Central memory CD8-positive, alpha-beta T cell (primary cell): ENCODE measurements around the gene BCL2.

Source experiments
- ATAC-seq: fragments of 150-1000 bp; cut with Tn5 transposase; replicated peaks from 2 replicates; pipeline ENCODE4 v1.10.0; 2022; ENCODE audit warnings: mild to moderate bottlenecking, moderate FRiP score, moderate number of reproducible peaks; ENCODE audit not compliant: poor library complexity, severe bottlenecking; ENCODE audit errors: extremely low read depth
- DNase-seq, 2 donors: peaks; one replicate each; pipeline ENCODE4 v3.0.0; 2021; ENCODE audit warnings: low spot score in 2 of 2
- H3K27ac Mint-ChIP-seq: one replicate; pipeline ENCODE4 v1.8.0; 2022; ENCODE audit warnings: low read depth, mild to moderate bottlenecking, moderate library complexity, mixed read lengths
- H3K27me3 Mint-ChIP-seq: one replicate; pipeline ENCODE4 v1.8.0; 2022; ENCODE audit warnings: mixed read lengths
- H3K36me3 Mint-ChIP-seq: one replicate; pipeline ENCODE4 v1.8.0; 2022; ENCODE audit warnings: mild to moderate bottlenecking, moderate library complexity, mixed read lengths; ENCODE audit not compliant: insufficient read depth
- H3K4me1 Mint-ChIP-seq: one replicate; pipeline ENCODE4 v1.8.0; 2022; ENCODE audit warnings: mixed read lengths
- H3K4me3 Mint-ChIP-seq: one replicate; pipeline ENCODE4 v1.8.0; 2022; ENCODE audit warnings: mild to moderate bottlenecking, moderate library complexity, mixed read lengths
- H3K9me3 Mint-ChIP-seq: one replicate; pipeline ENCODE4 v1.8.0; 2022; ENCODE audit warnings: mixed read lengths

BCL2 gene

DNA sequence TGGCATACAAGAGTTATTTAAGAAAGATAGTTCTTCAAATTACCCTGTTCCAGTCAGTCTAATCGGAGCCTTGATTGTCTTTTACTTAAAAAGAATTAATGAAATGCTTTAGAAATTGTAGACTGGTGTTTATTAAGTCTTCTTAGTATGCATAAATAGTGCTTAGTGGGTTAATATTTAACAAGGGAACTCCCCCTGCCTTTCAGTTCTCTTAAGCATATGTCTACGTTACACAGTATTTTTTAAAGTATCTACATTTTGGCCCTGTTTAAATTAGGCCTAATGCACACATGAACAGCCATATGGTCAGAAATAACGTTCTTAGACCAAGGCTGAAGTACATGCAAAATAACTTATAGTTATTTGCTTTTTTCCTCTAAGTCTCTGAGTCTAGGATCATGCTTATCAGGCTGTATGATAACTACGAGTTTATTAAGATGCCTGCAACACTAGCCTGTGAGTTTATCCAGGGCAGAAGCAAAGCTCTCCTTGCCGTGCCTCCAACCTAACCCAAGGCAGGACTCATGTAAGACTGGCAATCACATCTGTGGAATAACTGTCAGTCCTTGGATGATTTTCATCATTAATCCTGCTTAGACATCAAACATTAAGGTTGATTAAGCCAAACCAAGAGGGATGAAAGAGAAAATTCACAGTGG lies 6.7 kb downstream of the BCL2 start:
- Mint-ChIP-seq H3K27ac (no peak overlapping the region), H3K36me3 (peaks cover 10% of the 10 kb centered on the region), H3K4me1 (peaks cover 85% of the 10 kb centered on the region), H3K27me3 (no peaks in the 10 kb centered on the region), H3K9me3 (no peaks in the 10 kb centered on the region), H3K4me3 (no peak overlapping the region)
- ATAC-seq: no peak
- no peak for DNase-seq

DNA sequence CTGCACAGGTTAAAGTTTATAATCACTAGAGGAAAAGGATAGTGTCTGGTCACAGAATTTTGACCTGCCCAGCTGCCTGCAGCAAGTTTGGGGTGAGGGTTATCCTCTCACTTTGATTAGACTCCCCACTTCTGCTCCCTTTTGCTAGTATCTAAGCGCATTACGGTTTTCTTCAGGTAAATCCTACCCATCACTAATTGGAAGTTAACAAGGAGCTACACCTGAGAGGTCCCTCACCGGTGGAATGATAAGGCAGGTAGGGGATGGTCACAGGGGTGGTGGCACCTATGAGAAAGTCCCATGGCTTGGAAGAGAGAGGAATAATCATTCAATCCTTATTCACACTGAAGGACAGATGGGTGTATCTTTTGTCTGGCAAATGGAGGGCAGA lies 7.6 kb downstream of the BCL2 start:
- Mint-ChIP-seq H3K36me3 (peaks cover 8% of the 10 kb centered on the region), H3K27me3 (no peaks in the 10 kb centered on the region), H3K27ac (no peak overlapping the region), H3K9me3 (no peaks in the 10 kb centered on the region), H3K4me3 (no peak overlapping the region), H3K4me1 (peaks cover 83% of the 10 kb centered on the region)
- ATAC-seq (no peak), DNase-seq (no peak)

DNA sequence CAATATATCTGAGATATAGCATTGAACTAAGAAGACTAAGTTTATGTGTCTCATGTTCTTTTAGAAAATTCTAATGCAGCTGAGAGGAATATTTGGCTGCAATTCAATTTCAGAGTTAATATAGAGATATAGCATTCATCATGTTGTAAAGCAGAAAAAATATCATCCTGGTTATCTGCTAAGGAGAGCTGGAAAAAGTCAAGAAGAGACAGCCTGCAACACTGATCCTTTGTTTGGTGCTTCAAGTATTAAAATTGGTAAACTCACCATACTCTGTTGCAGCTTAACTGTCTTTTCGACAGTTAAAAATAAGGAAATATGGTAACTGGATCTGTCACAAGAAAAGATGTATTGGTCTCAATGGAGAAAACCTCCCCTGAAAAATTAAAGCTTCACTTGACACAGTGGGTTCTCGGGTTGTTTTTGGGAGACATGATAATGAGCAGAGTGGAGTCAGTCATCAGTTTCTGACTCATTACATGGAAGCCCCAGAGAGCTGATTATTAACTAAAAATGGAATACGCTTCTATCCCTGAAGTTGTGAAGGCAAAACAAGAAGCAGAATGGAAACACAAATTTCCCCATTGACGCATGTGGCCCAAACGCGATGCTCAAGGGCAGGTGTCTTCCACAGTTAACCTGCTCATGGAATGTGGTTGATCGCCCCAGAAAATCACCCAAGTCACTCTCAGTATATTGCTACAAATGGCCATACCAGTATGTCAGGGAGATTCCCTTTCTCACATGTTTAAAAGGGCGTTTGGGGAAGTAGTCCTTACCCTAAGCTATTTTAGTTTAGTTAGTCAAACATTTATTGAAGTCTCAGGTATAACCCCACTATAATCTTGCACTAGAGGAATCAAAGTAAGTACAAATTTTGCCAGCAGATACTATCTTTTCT lies 8.2 kb downstream of the BCL2 start:
- no peaks in the 10 kb centered on the region for H3K27me3 Mint-ChIP-seq
- H3K4me3 Mint-ChIP-seq: no peak overlapping the region
- ATAC-seq (no peak), DNase-seq (no peak)
- peak overlapping the region; percentile 52 for H3K27ac Mint-ChIP-seq
- H3K36me3 Mint-ChIP-seq: peaks cover 8% of the 10 kb centered on the region
- H3K4me1 Mint-ChIP-seq: peaks cover 86% of the 10 kb centered on the region
- H3K9me3 Mint-ChIP-seq: no peaks in the 10 kb centered on the region

DNA sequence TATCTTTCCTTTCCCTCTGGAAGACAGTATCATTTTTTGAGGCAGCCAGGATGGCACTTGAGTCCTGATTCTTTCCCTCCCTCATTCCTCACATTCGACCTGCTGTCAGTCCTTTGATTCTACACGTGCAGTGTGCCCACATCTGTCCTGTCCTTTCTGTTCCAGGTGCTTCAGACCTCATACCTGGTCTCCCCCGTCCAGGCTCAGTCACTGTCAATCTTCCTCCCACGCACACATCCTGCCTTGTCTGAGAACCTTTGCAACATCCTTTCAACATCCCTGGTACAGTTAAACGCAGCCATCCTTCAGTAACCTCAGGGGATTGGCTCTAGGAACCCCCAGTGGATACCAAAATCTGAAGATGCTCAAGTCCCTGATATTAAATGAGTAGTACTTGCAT lies 10.1 kb downstream of the BCL2 start:
- Mint-ChIP-seq H3K9me3 (no peaks in the 10 kb centered on the region), H3K36me3 (peaks cover 3% of the 10 kb centered on the region), H3K4me3 (no peak overlapping the region), H3K4me1 (peaks cover 74% of the 10 kb centered on the region), H3K27me3 (no peaks in the 10 kb centered on the region), H3K27ac (peak overlapping the region; percentile 39)
- peak; percentile 59 for ATAC-seq
- no peak for DNase-seq

DNA sequence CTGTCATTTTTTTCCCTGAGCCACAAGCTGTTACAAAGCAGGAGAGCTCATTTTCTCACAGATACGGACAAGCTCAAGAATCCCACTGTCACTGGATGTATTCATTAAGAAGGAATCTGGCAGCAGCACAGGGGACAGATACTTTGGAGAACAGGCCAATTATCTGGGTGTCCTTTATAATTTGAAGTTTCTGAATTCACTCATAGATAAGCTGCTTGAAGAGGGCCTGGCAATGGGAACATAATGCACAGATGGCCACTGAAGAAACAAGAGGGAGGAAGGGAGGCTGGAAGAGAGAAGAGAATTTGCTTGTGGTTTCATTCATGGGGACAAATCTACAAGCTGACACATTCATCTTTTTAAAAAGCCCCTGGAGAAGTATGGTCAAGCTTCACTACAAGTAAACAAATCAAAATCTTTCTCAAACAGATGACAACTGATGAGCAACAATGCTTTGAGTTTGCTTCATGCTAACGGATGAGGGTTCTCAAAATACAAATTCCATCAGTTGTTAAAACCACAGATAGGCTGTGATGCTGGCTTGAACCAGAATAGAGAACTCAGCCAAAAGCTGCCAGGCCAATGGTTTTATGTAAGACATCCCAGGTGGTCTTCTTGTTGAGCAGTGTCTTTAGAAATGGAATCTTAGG lies 11.9 kb downstream of the BCL2 start:
- peaks cover 70% of the 10 kb centered on the region for H3K4me1 Mint-ChIP-seq
- ATAC-seq: no peak
- no peaks in the 10 kb centered on the region for H3K27me3 Mint-ChIP-seq
- H3K9me3 Mint-ChIP-seq: no peaks in the 10 kb centered on the region
- H3K36me3 Mint-ChIP-seq: peaks cover 3% of the 10 kb centered on the region
- DNase-seq: no peak
- peak overlapping the region; percentile 38 for H3K27ac Mint-ChIP-seq
- H3K4me3 Mint-ChIP-seq: no peak overlapping the region

DNA sequence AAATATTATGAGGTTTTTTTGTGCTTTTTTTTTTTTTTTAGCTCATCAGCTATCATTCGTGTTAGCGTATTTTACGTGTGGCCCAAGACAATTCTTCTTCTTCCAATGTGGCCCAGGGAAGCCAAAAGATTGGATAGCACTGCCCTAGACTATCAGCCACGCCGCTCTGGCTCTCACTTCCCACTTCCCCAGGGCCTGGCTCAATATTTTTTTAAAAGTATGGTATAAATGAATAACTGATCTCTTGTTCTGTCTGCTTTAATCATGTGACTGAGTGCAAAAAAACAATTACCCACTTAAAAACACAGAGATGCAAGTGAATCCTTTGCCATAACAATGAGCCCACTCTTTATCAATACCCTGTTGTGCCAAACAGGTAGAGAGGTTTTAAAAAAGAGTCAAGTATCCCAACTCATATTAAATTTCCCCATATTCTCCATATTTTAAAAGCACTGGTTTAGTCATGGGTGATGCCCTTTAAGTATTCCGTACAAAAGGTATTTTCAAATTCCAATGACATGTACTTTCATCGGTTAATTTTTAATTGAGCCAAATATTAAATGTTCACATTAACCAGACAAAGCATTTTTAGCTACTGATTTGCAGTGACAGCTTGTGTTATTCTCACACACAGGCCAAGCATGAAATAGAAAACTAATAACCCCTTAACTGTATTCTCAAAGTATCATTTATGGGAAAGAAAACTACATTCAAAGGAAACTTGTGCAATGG lies 12.6 kb downstream of the BCL2 start:
- peak overlapping the region; percentile 56 for H3K27ac Mint-ChIP-seq
- no peak for ATAC-seq
- peaks cover 5% of the 10 kb centered on the region for H3K36me3 Mint-ChIP-seq

DNA sequence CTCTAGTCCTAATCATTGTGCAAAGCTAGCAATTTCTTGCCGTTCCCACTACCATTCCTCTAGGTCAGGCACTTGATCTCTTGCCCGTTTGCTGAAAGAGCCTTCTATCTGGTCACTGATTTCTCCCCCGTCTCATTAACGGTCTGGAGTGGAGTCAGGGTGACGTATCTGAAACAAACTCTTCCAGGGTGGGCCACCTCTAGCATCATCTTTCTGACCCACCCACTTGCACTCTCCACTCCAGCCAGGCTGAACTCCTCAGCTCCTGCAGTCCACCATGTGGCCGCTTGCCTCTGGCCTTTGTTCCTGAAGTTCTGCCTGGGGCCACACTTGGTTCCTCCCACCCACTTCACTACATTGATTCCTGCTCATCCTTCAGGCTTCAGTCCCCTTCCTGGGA lies 13.3 kb downstream of the BCL2 start:
- Mint-ChIP-seq H3K4me1 (peaks cover 74% of the 10 kb centered on the region), H3K9me3 (no peaks in the 10 kb centered on the region), H3K27me3 (no peaks in the 10 kb centered on the region), H3K36me3 (peaks cover 6% of the 10 kb centered on the region), H3K27ac (peak overlapping the region; percentile 56), H3K4me3 (no peak overlapping the region)
- DNase-seq: no peak
- ATAC-seq: no peak

More for the DNA sequence above, 12.6 kb downstream of the BCL2 start:
- Mint-ChIP-seq H3K9me3 (no peaks in the 10 kb centered on the region), H3K4me3 (no peak overlapping the region), H3K27me3 (no peaks in the 10 kb centered on the region), H3K4me1 (peaks cover 71% of the 10 kb centered on the region)
- DNase-seq: no peak

DNA sequence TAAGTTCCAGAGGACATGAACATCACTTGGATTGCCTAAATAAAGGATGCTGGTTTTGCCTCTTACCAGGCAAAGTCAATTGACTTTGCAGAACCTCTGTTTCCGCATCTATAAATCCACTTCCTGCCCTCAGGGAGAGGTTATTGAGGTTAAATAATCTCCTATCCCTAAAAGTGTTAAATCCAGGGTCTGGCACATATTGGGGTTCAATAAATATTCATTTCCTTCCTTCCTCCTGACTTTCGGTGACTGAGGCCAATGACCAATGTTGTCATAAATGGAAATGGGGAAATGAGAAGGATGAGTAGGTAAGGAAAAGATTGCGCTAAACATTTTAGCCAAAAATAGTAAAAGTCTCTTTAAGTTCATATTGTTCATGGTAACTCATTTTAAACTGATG lies 16.0 kb downstream of the BCL2 start:
- Mint-ChIP-seq H3K27ac (peak overlapping the region; percentile 92), H3K4me3 (no peak overlapping the region), H3K36me3 (peaks cover 14% of the 10 kb centered on the region)

DNA sequence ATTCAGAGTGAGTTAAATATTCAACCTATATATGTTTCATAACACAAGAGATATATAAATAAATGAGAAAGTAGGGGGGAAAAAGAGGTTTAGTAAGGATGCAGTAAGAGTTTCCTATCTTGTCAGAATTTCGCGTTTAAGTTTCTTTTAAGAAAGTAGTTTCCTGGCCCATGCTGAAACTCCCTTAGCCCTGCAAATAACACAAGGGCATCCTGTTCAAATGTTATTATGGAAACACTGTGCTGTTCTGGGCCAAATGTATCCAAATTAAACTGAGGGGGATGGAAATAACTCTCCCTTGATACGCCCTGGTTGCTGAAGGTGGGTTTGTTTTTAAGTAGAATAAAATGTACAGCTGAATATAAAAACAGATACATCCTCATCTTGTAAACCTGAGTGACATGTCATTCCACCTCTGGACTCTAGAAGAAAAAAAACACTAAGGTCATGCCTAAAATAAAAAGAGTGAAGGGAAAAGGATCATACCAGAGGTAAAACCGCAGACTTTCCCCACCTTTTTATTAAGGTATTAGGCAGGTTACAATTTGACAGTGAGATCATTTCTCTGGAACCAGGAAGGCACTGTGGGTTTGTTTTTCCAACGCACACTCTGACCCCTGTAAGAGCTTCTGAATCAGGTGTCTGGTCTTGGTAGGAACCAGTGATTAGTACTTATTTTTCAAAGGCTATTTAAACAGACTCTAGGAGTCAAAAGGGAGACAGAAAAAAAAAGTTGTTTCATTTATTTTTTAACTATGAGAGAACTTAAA lies 16.7 kb downstream of the BCL2 start:
- no peak for DNase-seq
- Mint-ChIP-seq H3K4me1 (peaks cover 77% of the 10 kb centered on the region), H3K27ac (peak overlapping the region; percentile 92), H3K9me3 (no peaks in the 10 kb centered on the region), H3K36me3 (peaks cover 14% of the 10 kb centered on the region), H3K4me3 (peak overlapping the region; percentile 76), H3K27me3 (no peaks in the 10 kb centered on the region)
- ATAC-seq: no peak

More for the DNA sequence above, 16.0 kb downstream of the BCL2 start:
- ATAC-seq: no peak
- no peak for DNase-seq
- H3K9me3 Mint-ChIP-seq: no peaks in the 10 kb centered on the region
- no peaks in the 10 kb centered on the region for H3K27me3 Mint-ChIP-seq
- peaks cover 77% of the 10 kb centered on the region for H3K4me1 Mint-ChIP-seq

DNA sequence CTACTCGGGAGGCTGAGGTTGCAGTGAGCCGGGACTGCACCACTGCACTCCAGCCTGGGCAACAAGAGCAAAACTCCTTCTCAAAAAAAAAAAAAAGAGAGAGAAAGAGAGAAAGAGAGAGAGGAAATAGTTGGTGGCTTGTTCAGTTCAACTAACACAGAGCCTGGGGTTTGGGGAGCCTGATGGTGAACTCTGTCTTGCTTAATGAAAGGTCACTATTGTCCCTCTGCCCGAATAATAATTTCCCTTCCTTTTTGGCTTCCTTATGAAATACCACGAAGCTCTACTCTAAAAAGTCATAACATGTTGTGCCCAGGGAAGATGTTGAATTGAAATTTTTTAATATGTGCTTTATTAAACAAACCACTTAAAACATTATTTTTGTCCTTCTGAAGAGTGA lies 17.3 kb downstream of the BCL2 start:
- H3K4me1 Mint-ChIP-seq: peaks cover 72% of the 10 kb centered on the region
- no peak for DNase-seq
- H3K27ac Mint-ChIP-seq: peak overlapping the region; percentile 92
- H3K27me3 Mint-ChIP-seq: no peaks in the 10 kb centered on the region
- no peak for ATAC-seq
- H3K9me3 Mint-ChIP-seq: no peaks in the 10 kb centered on the region
- peaks cover 14% of the 10 kb centered on the region for H3K36me3 Mint-ChIP-seq
- peak overlapping the region; percentile 76 for H3K4me3 Mint-ChIP-seq

DNA sequence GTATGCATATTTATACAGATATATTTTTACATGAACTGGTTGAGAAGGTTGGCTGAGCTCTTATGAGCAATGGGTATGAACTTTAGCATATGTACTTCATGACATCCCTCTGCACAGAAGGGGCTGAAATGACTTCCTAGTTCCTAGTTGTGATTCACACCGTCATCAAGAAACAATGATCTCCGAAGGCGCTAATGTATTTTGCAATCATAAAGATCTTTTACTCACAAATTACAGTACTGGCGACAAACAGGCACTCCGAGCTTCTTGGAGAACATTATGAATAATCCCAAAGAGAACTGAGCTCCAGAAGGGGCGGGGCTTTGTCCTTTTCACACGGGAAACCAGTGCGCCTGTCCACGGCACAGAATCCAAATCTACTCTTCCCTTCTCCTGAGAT lies 18.1 kb downstream of the BCL2 start:
- Mint-ChIP-seq H3K27me3 (no peaks in the 10 kb centered on the region), H3K4me3 (peak overlapping the region; percentile 76), H3K9me3 (no peaks in the 10 kb centered on the region), H3K36me3 (peaks cover 12% of the 10 kb centered on the region), H3K27ac (peak overlapping the region; percentile 92), H3K4me1 (peaks cover 65% of the 10 kb centered on the region)
- ATAC-seq (peak; percentile 33), DNase-seq (no peak)
